ENCODE data around the gene MDH1B.

- TF ChIP-seq POLR2AphosphoS5 (IDR thresholded peaks at IDR 0.05; ENCODE audit: insufficient read depth in 1 of 2, low read depth in 1 of 2) (no peak), CTCF (IDR thresholded peaks at IDR 0.05) (no peak)
Measured at GRCh38 chr2:206692971-206693370, 72.2 kb downstream of the MDH1B start.

Measured in vagina (tissue), 2 donors.